Keratinocyte (primary cell): ENCODE results near the gene DMPK. TPM values are rescaled to one million over a fixed set of nuclear protein-coding genes. Genes with fewer than 3 reads are reported as not detected.

Experiments used
- DNase-seq: peaks from one replicate; pipeline ENCODE4 v3.0.0-alpha.2; 2011; ENCODE audit warnings: low read depth, missing footprints, low spot score
- FAIRE-seq: peaks from 2 replicates; lab custom pipeline; 2011; peaks lifted over from hg19 to GRCh38; lab: Jason Lieb, UNC
- H2AFZ ChIP-seq: 2 replicates; pipeline ENCODE4 v1.6.0; 2012; ENCODE audit warnings: low read length, control low read depth, inconsistent platforms; ENCODE audit not compliant: control insufficient read depth
- H3K27ac ChIP-seq: 2 replicates; pipeline ENCODE4 v1.5.1; 2011; ENCODE audit warnings: low read length; ENCODE audit not compliant: control insufficient read depth, insufficient read depth
- H3K27me3 ChIP-seq: 3 replicates; pipeline ENCODE4 v1.6.0; 2011; ENCODE audit warnings: low read length; ENCODE audit not compliant: control insufficient read depth, insufficient read depth; ENCODE audit errors: extremely low read depth
- H3K36me3 ChIP-seq, 2 experiments: 2 replicates in 1 of 2; 3 replicates in 1 of 2; pipeline ENCODE4 v1.5.1; 2011; ENCODE audit warnings: low read length in 2 of 2, mild to moderate bottlenecking in 1 of 2; ENCODE audit not compliant: control insufficient read depth in 2 of 2, insufficient read depth in 2 of 2; ENCODE audit errors: extremely low read depth in 1 of 2
- H3K4me1 ChIP-seq: 3 replicates; pipeline ENCODE4 v1.5.1; 2011; ENCODE audit warnings: low read length; ENCODE audit not compliant: control insufficient read depth, insufficient read depth; ENCODE audit errors: extremely low read depth
- H3K4me2 ChIP-seq: 3 replicates; pipeline ENCODE4 v1.6.0; 2011; ENCODE audit warnings: low read depth, low read length; ENCODE audit not compliant: control insufficient read depth, insufficient read depth; ENCODE audit errors: extremely low read depth
- H3K4me3 ChIP-seq, 3 experiments: fragments of 200-600 bp in 1 of 3; sonication (generic) in 1 of 3; 2 replicates in 2 of 3; 3 replicates in 1 of 3; pipeline ENCODE4 v1.5.1; 2011 to 2016; ENCODE audit warnings: low read length in 3 of 3, mild to moderate bottlenecking in 3 of 3, control low read depth in 2 of 3, inconsistent platforms in 1 of 3, low read depth in 1 of 3, mixed read lengths in 1 of 3, mixed run types in 1 of 3, moderate library complexity in 1 of 3; ENCODE audit not compliant: control insufficient read depth in 2 of 3, insufficient read depth in 2 of 3; ENCODE audit errors: extremely low read depth in 1 of 3
- H3K79me2 ChIP-seq: 2 replicates; pipeline ENCODE4 v1.6.0; 2012; ENCODE audit warnings: low read length; ENCODE audit not compliant: control insufficient read depth, insufficient read depth
- H3K9ac ChIP-seq: 3 replicates; pipeline ENCODE4 v1.6.0; 2011; ENCODE audit warnings: low read length; ENCODE audit not compliant: control insufficient read depth, insufficient read depth; ENCODE audit errors: extremely low read depth
- H3K9me1 ChIP-seq: 3 replicates; pipeline ENCODE4 v1.6.0; 2011; ENCODE audit warnings: low read length; ENCODE audit not compliant: control insufficient read depth, insufficient read depth; ENCODE audit errors: extremely low read depth
- H3K9me3 ChIP-seq: 2 replicates; pipeline ENCODE4 v1.5.1; 2012; ENCODE audit warnings: low read depth, low read length; ENCODE audit not compliant: control insufficient read depth
- H4K20me1 ChIP-seq: 3 replicates; pipeline ENCODE4 v1.6.0; 2011; ENCODE audit warnings: low read length; ENCODE audit not compliant: control insufficient read depth, insufficient read depth; ENCODE audit errors: extremely low read depth
- CTCF ChIP-seq, 3 experiments: IDR thresholded peaks in 1 of 3; conservative IDR thresholded peaks in 1 of 3; optimal IDR thresholded peaks in 1 of 3; 2 replicates in 2 of 3; 3 replicates in 1 of 3; pipeline versions ENCODE3 to v1.5.1; 2011; ENCODE audit warnings: low read length in 3 of 3, mild to moderate bottlenecking in 3 of 3, moderate library complexity in 2 of 3, control low read depth in 1 of 3, inconsistent platforms in 1 of 3; ENCODE audit not compliant: insufficient read depth in 2 of 3; ENCODE audit errors: extremely low read depth in 1 of 3
- EZH2 ChIP-seq: IDR thresholded peaks from one replicate; pipeline ENCODE4 v1.6.1; 2012; ENCODE audit warnings: inconsistent platforms, mild to moderate bottlenecking, low read length, moderate library complexity
- dilution Hi-C: fragments of 300-500 bp; cut with MboI; formaldehyde crosslinking; loops from one replicate; pipeline ENCODE4 v1.7.0; 2020; ENCODE audit warnings: low sequenced_read_pairs; ENCODE audit not compliant: extremely low pct_ligation_motif_present
- polyA plus RNA-seq, 5 experiments: library from polyadenylated mRNA; depleted of rRNA in 3 of 5; stranded (reverse) in 3 of 5; stranded (forward) in 1 of 5; unstranded in 1 of 5; fragments of >200 nt; gene quantifications; 1 replicate in 1 of 5; 2 replicates in 3 of 5; 3 replicates in 1 of 5; pipeline versions ENCODE4 v1.2.1 to v1.2.3, GENCODE V29; 2011 to 2012; ENCODE audit warnings: missing spikeins in 2 of 5, low read depth in 1 of 5, low replicate concordance in 1 of 5

The DMPK gene
- polyA plus RNA-seq, 1 donor (not counting 4 experiments of a cell fraction or from before 2014, with no cell fraction given), result 7.0 TPM

GRCh38 chr19:45821103-45821521 lies 38.8 kb upstream of the DMPK start:
- no peak overlapping the region for H3K9ac ChIP-seq
- no peak overlapping the region for H3K27ac ChIP-seq
- dilution Hi-C loops, result no loop called here
- no peaks in the 10 kb centered on the region for H3K27me3 ChIP-seq
- TF ChIP-seq EZH2, result no peak
- no peak for TF ChIP-seq CTCF (optimal IDR thresholded peaks at IDR 0.05 in 1 of 3, IDR thresholded peaks at IDR 0.05 in 1 of 3, conservative IDR thresholded peaks at IDR 0.05 in 1 of 3; ENCODE audit: extremely low read depth in 1 of 3, insufficient read depth in 2 of 3, low read length in 3 of 3)
- H3K36me3 ChIP-seq, result peaks cover 13 to 22% of the 10 kb centered on the region in 2 experiments
- H3K4me3 ChIP-seq, result no peak overlapping the region
- peaks cover 17% of the 10 kb centered on the region for H3K4me1 ChIP-seq
- FAIRE-seq (no peak), DNase-seq (no peak)
- peaks cover 3% of the 10 kb centered on the region for H3K9me1 ChIP-seq
- H3K4me2 ChIP-seq, result no peak overlapping the region
- no peak overlapping the region for H2AFZ ChIP-seq
- peaks cover 2% of the 10 kb centered on the region for H4K20me1 ChIP-seq
- H3K9me3 ChIP-seq, result no peaks in the 10 kb centered on the region
- no peaks in the 10 kb centered on the region for H3K79me2 ChIP-seq

GRCh38 chr19:45820413-45821102 lies 38.3 kb upstream of the DMPK start:
- Histone ChIP-seq H3K27me3 (no peaks in the 10 kb centered on the region), H3K9me1 (peaks cover 3% of the 10 kb centered on the region), H3K4me3 (no peak overlapping the region), H2AFZ (no peak overlapping the region), H4K20me1 (peaks cover 2% of the 10 kb centered on the region), H3K36me3 (peaks cover 8 to 21% of the 10 kb centered on the region in 2 experiments), H3K27ac (no peak overlapping the region), H3K9me3 (no peaks in the 10 kb centered on the region), H3K4me2 (no peak overlapping the region), H3K79me2 (no peaks in the 10 kb centered on the region), H3K9ac (no peak overlapping the region), H3K4me1 (peaks cover 17% of the 10 kb centered on the region)
- TF ChIP-seq EZH2, result no peak
- FAIRE-seq, result no peak
- dilution Hi-C loops, result no loop called here
- no peak for DNase-seq
